ENCODE results near the gene CXCL16.

Gene CXCL16

GRCh38 chr17:4750606-4751005 is 10.9 kb upstream of the CXCL16 start:
- no peak for DNase-seq (ENCODE audit: low read depth)

- no peak for DNase-seq (ENCODE audit: low read depth)
Observed at GRCh38 chr17:4748686-4749085, 9.0 kb upstream of the CXCL16 start.

- DNase-seq (ENCODE audit: low read depth), result no peak
Observed at GRCh38 chr17:4747847-4748246, 8.1 kb upstream of the CXCL16 start.

DNA sequence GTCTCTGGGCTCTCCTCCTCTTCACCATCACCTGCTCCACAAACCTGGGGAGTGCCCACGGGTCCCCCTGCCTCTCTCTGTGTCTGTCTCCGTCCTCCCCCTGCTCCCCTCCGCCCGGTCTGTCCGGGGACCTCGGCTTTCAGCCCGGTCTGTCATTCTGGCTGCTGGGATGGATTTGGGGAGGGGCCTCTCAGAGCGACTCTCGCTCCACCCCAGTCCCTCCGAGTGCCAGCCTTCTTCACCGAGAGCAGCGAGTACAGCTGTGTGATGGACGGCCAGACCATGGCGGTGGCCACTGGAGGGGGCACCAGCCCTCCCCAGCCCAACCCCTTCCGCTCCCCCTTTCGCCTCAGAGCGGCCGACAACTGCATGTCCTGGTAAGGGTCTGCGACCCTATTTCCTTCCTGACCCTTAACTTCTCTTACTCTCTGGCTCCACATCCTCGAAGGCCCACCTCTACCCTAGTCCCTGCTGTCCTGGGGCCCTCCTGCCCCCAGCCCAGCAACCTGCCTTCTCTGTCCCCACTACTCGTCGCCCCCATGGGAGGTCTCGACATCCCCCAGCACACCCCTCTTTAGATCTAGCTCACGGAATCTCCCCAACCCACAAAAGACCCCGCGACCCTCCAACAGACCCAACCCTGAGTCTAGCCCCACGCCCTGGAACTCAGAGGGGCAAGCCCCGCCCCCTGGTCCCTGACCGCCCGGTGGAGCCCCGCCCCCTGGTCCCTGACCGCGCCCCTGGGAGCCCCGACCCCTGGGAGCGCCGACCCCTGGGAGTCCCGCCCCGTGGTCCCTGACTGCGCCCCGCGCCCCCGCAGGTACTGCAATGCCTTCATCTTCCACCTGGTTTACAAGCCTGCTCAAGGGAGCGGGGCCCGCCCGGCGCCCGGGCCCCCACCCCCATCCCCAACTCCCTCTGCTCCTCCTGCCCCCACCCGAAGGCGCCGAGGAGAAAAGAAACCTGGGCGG is 5.6 kb upstream of the CXCL16 start:
- DNase-seq (ENCODE audit: low read depth), result no peak

DNA sequence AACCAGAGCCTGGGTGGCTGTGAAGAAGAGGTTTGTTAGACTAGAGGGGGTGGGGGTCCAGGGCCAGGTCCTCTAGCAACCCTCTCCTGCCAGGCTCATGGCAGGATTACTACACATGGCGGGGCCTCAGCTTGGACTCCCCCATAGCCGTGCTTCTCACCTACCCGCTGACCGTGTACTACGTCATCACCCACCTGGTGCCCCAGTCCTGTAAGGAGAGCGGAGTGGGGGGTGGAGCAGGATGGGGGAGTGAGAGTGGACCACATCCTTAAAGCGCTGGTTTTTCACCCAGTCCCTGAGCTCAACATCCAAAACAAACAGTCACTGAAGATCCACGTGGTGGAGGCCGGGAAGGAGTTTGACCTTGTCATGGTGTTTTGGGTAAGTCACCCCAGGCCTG is 4.2 kb upstream of the CXCL16 start:
- DNase-seq (ENCODE audit: low read depth), result no peak

DNA sequence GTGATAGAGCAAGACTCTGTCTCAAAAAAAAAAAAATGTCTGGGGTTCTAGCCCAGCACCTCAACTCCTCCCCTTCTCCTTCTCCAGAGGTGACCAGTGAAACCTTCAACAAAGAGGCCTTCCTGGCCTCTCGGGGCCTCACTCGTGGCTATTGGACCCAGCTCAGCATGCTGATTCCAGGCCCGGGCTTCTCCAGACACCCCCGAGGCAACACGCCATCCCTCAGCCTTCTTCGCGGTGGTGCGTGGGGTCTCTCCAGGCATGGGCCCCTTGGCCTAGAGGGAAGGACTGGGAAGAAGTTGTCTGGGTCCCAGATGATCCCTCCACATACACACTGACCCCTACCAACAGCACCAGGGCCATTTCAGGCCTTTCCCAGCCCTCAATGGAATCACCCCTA is 3.5 kb upstream of the CXCL16 start:
- no peak for DNase-seq (ENCODE audit: low read depth)

DNA sequence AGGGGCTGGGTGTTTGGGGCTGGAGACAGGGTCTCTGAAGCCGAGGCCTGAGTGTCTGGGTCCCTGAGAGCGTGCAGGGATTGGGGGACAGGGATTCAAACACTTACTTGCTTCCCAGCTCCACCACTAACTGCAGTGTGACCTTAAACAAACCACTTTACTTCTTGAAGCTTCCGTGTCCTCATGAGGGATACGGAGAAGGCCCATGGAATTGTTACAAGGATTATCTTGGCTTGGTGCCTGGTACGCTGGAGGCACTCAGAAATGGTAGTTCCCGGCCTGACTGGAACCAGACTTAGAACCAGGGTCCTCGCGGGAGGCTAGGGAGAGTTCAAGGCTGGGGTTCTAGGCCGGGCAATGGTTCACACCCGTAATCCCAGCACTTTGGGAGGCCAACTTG is 2.9 kb upstream of the CXCL16 start:
- no peak for DNase-seq (ENCODE audit: low read depth)

DNA sequence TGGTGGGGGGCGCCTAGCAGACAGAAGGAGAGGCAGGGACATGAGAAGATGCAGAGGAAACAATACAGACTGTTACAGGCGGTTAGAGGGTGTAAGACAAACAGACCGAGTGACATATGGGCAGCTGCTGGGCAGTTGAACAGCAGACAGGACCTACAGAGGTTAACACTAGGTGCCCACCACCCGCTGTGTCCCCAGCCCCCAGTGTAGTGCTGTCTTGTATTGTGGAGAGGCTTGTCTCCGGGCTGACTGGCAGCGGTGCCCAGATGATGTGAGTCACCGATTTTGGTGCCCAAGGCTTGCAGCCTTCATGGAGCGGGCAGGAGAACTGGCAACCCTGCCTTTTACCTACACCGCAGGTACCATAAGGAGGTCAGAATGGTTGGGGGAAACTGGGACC is 2.4 kb upstream of the CXCL16 start:
- no peak for DNase-seq (ENCODE audit: low read depth)

GRCh38 chr17:4741544-4741943 is 1.8 kb upstream of the CXCL16 start:
- no peak for DNase-seq (ENCODE audit: low read depth)

GRCh38 chr17:4740584-4740983 is 856 bp upstream of the CXCL16 start:
- DNase-seq (ENCODE audit: low read depth), result no peak

DNA sequence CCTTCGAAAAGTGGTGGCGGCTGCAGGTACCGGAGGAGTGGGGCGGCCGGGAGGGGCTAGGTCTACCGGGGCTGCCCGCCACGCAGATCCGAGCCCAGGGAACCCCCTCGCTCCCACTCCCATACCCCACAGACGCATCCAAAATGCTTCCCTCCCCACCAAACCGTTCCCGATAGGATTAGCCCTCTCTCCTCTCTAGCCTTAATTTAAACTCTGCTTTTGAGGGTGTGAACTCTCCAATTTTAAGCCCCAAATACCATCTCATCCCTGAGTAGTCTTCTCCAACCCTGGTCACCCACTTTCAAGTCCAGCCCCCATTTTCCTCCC is 260 bp upstream of the CXCL16 start:
- no peak for DNase-seq (ENCODE audit: low read depth)

- no peak for DNase-seq (ENCODE audit: low read depth)
Observed at GRCh38 chr17:4738136-4739121, 1.3 kb downstream of the CXCL16 start.

GRCh38 chr17:4735876-4736651 is 3.7 kb downstream of the CXCL16 start:
- DNase-seq (ENCODE audit: low read depth), result no peak

- DNase-seq (ENCODE audit: low read depth), result no peak
Observed at GRCh38 chr17:4734857-4735475, 4.8 kb downstream of the CXCL16 start.

- no peak for DNase-seq (ENCODE audit: low read depth)
Observed at GRCh38 chr17:4733073-4733531, 6.6 kb downstream of the CXCL16 start.

GRCh38 chr17:4728124-4728523 is 11.6 kb downstream of the CXCL16 start:
- DNase-seq (ENCODE audit: low read depth), result no peak

DNA sequence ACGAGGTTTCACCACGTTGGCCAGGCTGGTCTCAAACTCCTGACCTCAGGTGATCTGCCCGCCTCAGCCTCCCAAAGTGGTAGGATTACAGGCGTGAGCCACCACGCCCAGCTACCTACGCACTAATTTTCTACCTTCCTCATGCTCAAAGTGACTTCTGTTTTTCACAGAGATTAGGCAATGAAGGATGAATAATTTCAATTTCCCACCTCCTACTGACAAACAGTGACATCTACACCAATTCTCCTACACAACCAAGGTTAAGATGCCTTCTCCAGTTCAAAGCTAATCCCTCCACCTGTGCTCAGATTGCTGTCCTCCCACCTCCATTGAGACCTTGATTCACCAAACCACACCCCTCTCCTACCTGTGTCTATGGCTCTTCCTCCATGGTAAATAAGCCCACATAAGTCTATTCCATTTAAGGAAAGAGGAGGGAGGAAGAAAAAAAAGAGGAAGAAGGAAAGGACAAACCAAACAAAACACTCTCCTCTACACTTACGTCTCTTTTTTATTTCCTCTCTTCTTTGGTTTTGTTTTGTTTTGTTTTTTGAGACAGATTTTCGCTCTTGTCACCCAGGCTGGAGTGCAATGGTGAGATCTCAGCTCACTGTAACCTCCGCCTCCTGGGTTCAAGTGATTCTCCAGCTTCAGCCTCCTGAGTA is 13.9 kb downstream of the CXCL16 start:
- DNase-seq (ENCODE audit: low read depth), result no peak

- DNase-seq (ENCODE audit: low read depth), result no peak
Observed at GRCh38 chr17:4724650-4725049, 15.1 kb downstream of the CXCL16 start.

GRCh38 chr17:4722678-4723240 is 17.0 kb downstream of the CXCL16 start:
- no peak for DNase-seq (ENCODE audit: low read depth)

Data from T follicular helper cell (primary cell).